ENCODE measurements around the gene DIPK1C. TPM values are rescaled to one million over a fixed set of nuclear protein-coding genes. Genes with fewer than 3 reads are reported as not detected.

Gene DIPK1C
- total and polyA plus RNA-seq, 2 donors (not counting 1 experiment from before 2014, with no cell fraction given), result not detected

DNA sequence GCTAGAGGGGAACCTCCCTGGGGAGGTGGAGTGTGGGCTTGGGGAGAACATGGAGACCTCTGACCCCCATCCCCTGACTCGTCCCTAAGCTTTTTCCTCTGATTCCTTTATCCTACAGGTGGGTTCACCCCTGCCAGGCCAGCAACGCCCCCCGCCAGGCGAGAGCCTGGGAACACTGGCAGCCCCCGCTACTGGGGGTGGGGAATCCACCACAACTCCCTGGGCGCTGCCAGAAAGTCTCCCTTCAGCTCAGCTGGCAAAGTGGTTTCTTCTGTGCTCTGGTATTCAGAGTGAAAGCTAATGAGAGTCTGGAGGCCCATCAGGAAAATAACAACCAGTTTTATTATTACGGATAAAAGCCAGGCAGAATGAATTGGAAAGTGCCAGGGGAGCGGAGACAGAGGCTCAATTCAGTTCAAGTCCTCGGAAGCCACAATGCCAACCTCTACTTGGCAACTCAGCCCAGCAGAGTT is 2.8 kb downstream of the DIPK1C start:
- no peaks in the 10 kb centered on the region for H3K4me1 ChIP-seq (ENCODE audit: control insufficient read depth, extremely low read depth, insufficient read depth, low read length)
- no peak overlapping the region for H3K4me3 ChIP-seq (replicated peaks in 1 of 4; ENCODE audit: control extremely low read depth in 1 of 4, insufficient read depth in 1 of 4, low read depth in 3 of 4, low read length in 4 of 4)
- H3K27me3 ChIP-seq (ENCODE audit: control insufficient read depth, insufficient read depth, low read length), result peaks cover 18% of the 10 kb centered on the region
- no peak overlapping the region for H3K9ac ChIP-seq (ENCODE audit: insufficient read depth, low read length)
- no peaks in the 10 kb centered on the region for H3K9me3 ChIP-seq (ENCODE audit: control insufficient read depth, insufficient read depth, low read depth, low read length)
- no peak overlapping the region for H3K4me2 ChIP-seq (ENCODE audit: extremely low read depth, insufficient read depth, low read length)
- no peak overlapping the region for H2AFZ ChIP-seq (ENCODE audit: low read length)
- no peak overlapping the region for H3K27ac ChIP-seq (ENCODE audit: insufficient read depth, low read length)
- no peaks in the 10 kb centered on the region for H3K36me3 ChIP-seq (ENCODE audit: control insufficient read depth, insufficient read depth, low read length)
- H3K79me2 ChIP-seq (ENCODE audit: control insufficient read depth, insufficient read depth, low read length), result no peaks in the 10 kb centered on the region
- TF ChIP-seq EZH2 (IDR thresholded peaks at IDR 0.05; ENCODE audit: low read length, missing control alignments) (no peak), CTCF (conservative IDR thresholded peaks at IDR 0.05 in 1 of 2, IDR thresholded peaks at IDR 0.05 in 1 of 2; ENCODE audit: low read depth in 1 of 2, low read length in 2 of 2) (no peak)
- H4K20me1 ChIP-seq (ENCODE audit: control insufficient read depth, extremely low read depth, insufficient read depth, low read length), result no peaks in the 10 kb centered on the region
- no peak for DNase-seq (ENCODE audit: low read depth in 2 of 2)

- no peak for DNase-seq (ENCODE audit: low read depth in 2 of 2)
- Histone ChIP-seq H3K4me2 (ENCODE audit: extremely low read depth, insufficient read depth, low read length) (no peak overlapping the region), H4K20me1 (ENCODE audit: control insufficient read depth, extremely low read depth, insufficient read depth, low read length) (no peaks in the 10 kb centered on the region), H3K36me3 (ENCODE audit: control insufficient read depth, insufficient read depth, low read length) (no peaks in the 10 kb centered on the region), H3K79me2 (ENCODE audit: control insufficient read depth, insufficient read depth, low read length) (no peaks in the 10 kb centered on the region), H3K27me3 (ENCODE audit: control insufficient read depth, insufficient read depth, low read length) (peaks cover 14% of the 10 kb centered on the region), H3K4me3 (replicated peaks in 1 of 4; ENCODE audit: control extremely low read depth in 1 of 4, insufficient read depth in 1 of 4, low read depth in 3 of 4, low read length in 4 of 4) (no peak overlapping the region), H3K4me1 (ENCODE audit: control insufficient read depth, extremely low read depth, insufficient read depth, low read length) (no peaks in the 10 kb centered on the region), H3K9ac (ENCODE audit: insufficient read depth, low read length) (no peak overlapping the region), H2AFZ (ENCODE audit: low read length) (no peak overlapping the region), H3K9me3 (ENCODE audit: control insufficient read depth, insufficient read depth, low read depth, low read length) (no peaks in the 10 kb centered on the region), H3K27ac (ENCODE audit: insufficient read depth, low read length) (no peak overlapping the region)
- TF ChIP-seq CTCF (conservative IDR thresholded peaks at IDR 0.05 in 1 of 2, IDR thresholded peaks at IDR 0.05 in 1 of 2; ENCODE audit: low read depth in 1 of 2, low read length in 2 of 2) (no peak), EZH2 (IDR thresholded peaks at IDR 0.05; ENCODE audit: low read length, missing control alignments) (no peak)
Measured at GRCh38 chr18:74453642-74454198, 3.4 kb downstream of the DIPK1C start.

- no peaks in the 10 kb centered on the region for H4K20me1 ChIP-seq (ENCODE audit: control insufficient read depth, extremely low read depth, insufficient read depth, low read length)
- H2AFZ ChIP-seq (ENCODE audit: low read length), result no peak overlapping the region
- no peak for DNase-seq (ENCODE audit: low read depth in 2 of 2)
- H3K9ac ChIP-seq (ENCODE audit: insufficient read depth, low read length), result no peak overlapping the region
- no peaks in the 10 kb centered on the region for H3K79me2 ChIP-seq (ENCODE audit: control insufficient read depth, insufficient read depth, low read length)
- no peaks in the 10 kb centered on the region for H3K4me1 ChIP-seq (ENCODE audit: control insufficient read depth, extremely low read depth, insufficient read depth, low read length)
- no peak overlapping the region for H3K4me3 ChIP-seq (replicated peaks in 1 of 4; ENCODE audit: control extremely low read depth in 1 of 4, insufficient read depth in 1 of 4, low read depth in 3 of 4, low read length in 4 of 4)
- no peak for TF ChIP-seq CTCF (conservative IDR thresholded peaks at IDR 0.05 in 1 of 2, IDR thresholded peaks at IDR 0.05 in 1 of 2; ENCODE audit: low read depth in 1 of 2, low read length in 2 of 2)
- TF ChIP-seq EZH2 (IDR thresholded peaks at IDR 0.05; ENCODE audit: low read length, missing control alignments), result no peak
- H3K27me3 ChIP-seq (ENCODE audit: control insufficient read depth, insufficient read depth, low read length), result peaks cover 8% of the 10 kb centered on the region
- no peaks in the 10 kb centered on the region for H3K36me3 ChIP-seq (ENCODE audit: control insufficient read depth, insufficient read depth, low read length)
- H3K4me2 ChIP-seq (ENCODE audit: extremely low read depth, insufficient read depth, low read length), result no peak overlapping the region
- H3K27ac ChIP-seq (ENCODE audit: insufficient read depth, low read length), result no peak overlapping the region
- H3K9me3 ChIP-seq (ENCODE audit: control insufficient read depth, insufficient read depth, low read depth, low read length), result no peaks in the 10 kb centered on the region
Measured at GRCh38 chr18:74453016-74453566, 4.0 kb downstream of the DIPK1C start.

Measured in fibroblast of lung (primary cell).